ENCODE data around the gene VPS29. TPM values are rescaled to one million over a fixed set of nuclear protein-coding genes. Genes with fewer than 3 reads are reported as not detected.

VPS29 gene
- total and polyA plus RNA-seq, 9 of the 15 experiments (the other 6 are each of a cell fraction or from before 2014, with no cell fraction given), result 85.8 to 638 (median 272) TPM

DNA sequence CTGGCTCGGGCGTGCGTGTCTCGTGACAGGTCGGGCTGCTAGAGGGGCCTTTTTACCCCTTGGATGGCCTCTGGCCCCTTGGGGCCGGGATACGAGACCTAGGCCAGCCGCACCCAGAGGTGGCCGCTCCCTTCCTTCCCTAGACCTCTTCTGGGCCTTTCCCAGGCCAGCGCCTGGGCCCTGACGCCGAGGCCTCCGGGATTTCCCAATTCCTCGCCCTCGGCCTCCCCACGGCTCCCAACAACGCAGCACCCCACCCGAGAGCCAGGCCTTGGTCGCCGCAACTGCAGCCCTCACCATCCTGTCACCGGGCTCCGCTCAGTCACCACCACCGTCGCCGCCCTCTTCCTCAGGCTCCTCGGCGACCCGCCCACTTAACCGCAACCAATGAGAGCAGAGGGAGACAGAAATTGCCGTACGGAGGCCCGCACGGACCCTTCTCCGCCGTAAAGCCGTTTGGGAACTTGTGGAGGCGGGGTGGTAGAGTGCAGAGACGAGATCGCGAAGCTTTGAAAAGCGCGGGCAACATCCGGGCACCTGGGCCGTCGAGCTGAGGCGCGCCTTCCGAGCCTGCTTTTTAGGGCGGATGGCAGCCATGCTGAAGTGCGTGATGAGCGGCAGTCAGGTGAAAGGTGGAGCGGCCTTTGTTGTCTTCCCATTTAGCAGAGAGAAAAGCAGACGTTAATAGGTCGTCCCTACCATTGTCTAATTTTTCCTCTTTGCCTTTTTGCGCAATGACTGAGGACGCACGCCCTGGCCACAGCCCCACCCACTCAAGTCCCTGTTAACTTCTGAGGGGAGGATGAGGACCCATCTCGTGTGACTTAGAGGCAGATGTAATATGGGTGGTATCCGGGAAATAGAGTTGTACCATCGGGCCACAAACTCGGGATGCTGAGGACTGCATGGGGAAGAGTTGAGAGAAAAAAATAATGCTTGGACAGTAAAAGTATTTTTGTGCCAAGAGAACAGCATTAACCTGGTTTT, at the start of gene VPS29, which contains the start of gene RAD9B (continued):
- TF ChIP-seq ETS2 (tag; IDR thresholded peaks at IDR 0.05; ENCODE audit: borderline replicate concordance, poor library complexity, severe bottlenecking), result no peak
- TF ChIP-seq EP400 (IDR thresholded peaks at IDR 0.05), result peak; percentile 95
- no peak for TF ChIP-seq FOXJ2 (tag; IDR thresholded peaks at IDR 0.05)
- TF ChIP-seq CREB1 (IDR thresholded peaks at IDR 0.05), result peak; percentile 34; the same call in 1 of the 2 replicates
- TF ChIP-seq CREB1 (CRISPR knock-in tag; IDR thresholded peaks at IDR 0.05), result peak; percentile 75; the same call in 1 of the 2 replicates
- TF ChIP-seq, protein P1, sequence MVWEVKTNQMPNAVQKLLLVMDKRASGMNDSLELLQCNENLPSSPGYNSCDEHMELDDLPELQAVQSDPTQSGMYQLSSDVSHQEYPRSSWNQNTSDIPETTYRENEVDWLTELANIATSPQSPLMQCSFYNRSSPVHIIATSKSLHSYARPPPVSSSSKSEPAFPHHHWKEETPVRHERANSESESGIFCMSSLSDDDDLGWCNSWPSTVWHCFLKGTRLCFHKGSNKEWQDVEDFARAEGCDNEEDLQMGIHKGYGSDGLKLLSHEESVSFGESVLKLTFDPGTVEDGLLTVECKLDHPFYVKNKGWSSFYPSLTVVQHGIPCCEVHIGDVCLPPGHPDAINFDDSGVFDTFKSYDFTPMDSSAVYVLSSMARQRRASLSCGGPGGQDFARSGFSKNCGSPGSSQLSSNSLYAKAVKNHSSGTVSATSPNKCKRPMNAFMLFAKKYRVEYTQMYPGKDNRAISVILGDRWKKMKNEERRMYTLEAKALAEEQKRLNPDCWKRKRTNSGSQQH (CRISPR knock-in tag; IDR thresholded peaks at IDR 0.05), result no peak
- TF ChIP-seq, protein P2, sequence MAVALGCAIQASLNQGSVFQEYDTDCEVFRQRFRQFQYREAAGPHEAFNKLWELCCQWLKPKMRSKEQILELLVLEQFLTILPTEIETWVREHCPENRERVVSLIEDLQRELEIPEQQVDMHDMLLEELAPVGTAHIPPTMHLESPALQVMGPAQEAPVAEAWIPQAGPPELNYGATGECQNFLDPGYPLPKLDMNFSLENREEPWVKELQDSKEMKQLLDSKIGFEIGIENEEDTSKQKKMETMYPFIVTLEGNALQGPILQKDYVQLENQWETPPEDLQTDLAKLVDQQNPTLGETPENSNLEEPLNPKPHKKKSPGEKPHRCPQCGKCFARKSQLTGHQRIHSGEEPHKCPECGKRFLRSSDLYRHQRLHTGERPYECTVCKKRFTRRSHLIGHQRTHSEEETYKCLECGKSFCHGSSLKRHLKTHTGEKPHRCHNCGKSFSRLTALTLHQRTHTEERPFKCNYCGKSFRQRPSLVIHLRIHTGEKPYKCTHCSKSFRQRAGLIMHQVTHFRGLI (CRISPR knock-in tag; IDR thresholded peaks at IDR 0.05), result peak; percentile 78
- TF ChIP-seq BMI1 (IDR thresholded peaks at IDR 0.05; ENCODE audit: low read length), result no peak
- no peak for TF ChIP-seq IRF2 (CRISPR knock-in tag; IDR thresholded peaks at IDR 0.05)
- TF ChIP-seq MEF2D (tag; conservative IDR thresholded peaks at IDR 0.05; ENCODE audit: low read depth), result peak; percentile 92
- peak; percentile 73 to 79; a peak in 3 of 4 replicates for TF ChIP-seq MAZ (CRISPR knock-in tag; conservative IDR thresholded peaks at IDR 0.05 in 1 of 2, IDR thresholded peaks at IDR 0.05 in 1 of 2)
- no peak for TF ChIP-seq ZFPM2 (CRISPR knock-in tag; IDR thresholded peaks at IDR 0.05)
- 0 out of 2 replicates have a peak, but pooled peaks have one; percentile 38 for TF ChIP-seq NCOA6 (IDR thresholded peaks at IDR 0.05)
- no peak for TF ChIP-seq CHCHD3 (CRISPR knock-in tag; IDR thresholded peaks at IDR 0.05)
- TF ChIP-seq, protein P3, sequence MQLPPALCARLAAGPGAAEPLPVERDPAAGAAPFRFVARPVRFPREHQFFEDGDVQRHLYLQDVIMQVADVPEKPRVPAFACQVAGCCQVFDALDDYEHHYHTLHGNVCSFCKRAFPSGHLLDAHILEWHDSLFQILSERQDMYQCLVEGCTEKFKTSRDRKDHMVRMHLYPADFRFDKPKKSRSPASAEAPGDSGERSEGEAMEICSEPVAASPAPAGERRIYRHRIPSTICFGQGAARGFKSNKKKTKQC (CRISPR knock-in tag; IDR thresholded peaks at IDR 0.05), result peak; percentile 99
- TF ChIP-seq CCAR2 (IDR thresholded peaks at IDR 0.05; ENCODE audit: low read depth, low read length), result no peak
- no peak for TF ChIP-seq ZNF436 (CRISPR knock-in tag; IDR thresholded peaks at IDR 0.05)
- TF ChIP-seq, protein P4, sequence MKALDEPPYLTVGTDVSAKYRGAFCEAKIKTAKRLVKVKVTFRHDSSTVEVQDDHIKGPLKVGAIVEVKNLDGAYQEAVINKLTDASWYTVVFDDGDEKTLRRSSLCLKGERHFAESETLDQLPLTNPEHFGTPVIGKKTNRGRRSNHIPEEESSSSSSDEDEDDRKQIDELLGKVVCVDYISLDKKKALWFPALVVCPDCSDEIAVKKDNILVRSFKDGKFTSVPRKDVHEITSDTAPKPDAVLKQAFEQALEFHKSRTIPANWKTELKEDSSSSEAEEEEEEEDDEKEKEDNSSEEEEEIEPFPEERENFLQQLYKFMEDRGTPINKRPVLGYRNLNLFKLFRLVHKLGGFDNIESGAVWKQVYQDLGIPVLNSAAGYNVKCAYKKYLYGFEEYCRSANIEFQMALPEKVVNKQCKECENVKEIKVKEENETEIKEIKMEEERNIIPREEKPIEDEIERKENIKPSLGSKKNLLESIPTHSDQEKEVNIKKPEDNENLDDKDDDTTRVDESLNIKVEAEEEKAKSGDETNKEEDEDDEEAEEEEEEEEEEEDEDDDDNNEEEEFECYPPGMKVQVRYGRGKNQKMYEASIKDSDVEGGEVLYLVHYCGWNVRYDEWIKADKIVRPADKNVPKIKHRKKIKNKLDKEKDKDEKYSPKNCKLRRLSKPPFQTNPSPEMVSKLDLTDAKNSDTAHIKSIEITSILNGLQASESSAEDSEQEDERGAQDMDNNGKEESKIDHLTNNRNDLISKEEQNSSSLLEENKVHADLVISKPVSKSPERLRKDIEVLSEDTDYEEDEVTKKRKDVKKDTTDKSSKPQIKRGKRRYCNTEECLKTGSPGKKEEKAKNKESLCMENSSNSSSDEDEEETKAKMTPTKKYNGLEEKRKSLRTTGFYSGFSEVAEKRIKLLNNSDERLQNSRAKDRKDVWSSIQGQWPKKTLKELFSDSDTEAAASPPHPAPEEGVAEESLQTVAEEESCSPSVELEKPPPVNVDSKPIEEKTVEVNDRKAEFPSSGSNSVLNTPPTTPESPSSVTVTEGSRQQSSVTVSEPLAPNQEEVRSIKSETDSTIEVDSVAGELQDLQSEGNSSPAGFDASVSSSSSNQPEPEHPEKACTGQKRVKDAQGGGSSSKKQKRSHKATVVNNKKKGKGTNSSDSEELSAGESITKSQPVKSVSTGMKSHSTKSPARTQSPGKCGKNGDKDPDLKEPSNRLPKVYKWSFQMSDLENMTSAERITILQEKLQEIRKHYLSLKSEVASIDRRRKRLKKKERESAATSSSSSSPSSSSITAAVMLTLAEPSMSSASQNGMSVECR (CRISPR knock-in tag; IDR thresholded peaks at IDR 0.05), result peak; percentile 78
- TF ChIP-seq POLR2AphosphoS2 (IDR thresholded peaks at IDR 0.05; ENCODE audit: low read length), result no peak; the same call in 1 of the 2 replicates
- peak; percentile 69; the same call in 1 of the 2 replicates for TF ChIP-seq PRMT5 (CRISPR knock-in tag; IDR thresholded peaks at IDR 0.05)

Measured in K562 (cell line).